OCI-LY7 (cell line): ENCODE data around the gene TBCCD1. TPM values are rescaled to one million over a fixed set of nuclear protein-coding genes. Genes with fewer than 3 reads are reported as not detected.
A peak's percentile ranks its signal among the peaks of the same experiment; 100 is the strongest.

Source experiments
- BruUV-seq: library from RNA; stranded (reverse); fragments of 400-500 nt; replicated peaks from 2 replicates; lab custom pipeline; 2021; lab: Mats Ljungman, UMichigan
- CTCF ChIA-PET: fragments of 300-600 bp; sonication (Branson Sonifier 250); formaldehyde crosslinking; loops from one replicate; lab custom pipeline; 2022; ENCODE audit warnings: antibody characterized with exemption; ENCODE audit not compliant: unreplicated experiment; lab: Charles Lee
- POLR2A ChIA-PET: fragments of 300-600 bp; sonication (Branson Sonifier 250); formaldehyde crosslinking; loops from one replicate; lab custom pipeline; 2022; ENCODE audit warnings: antibody characterized with exemption; lab: Charles Lee
- DNase-seq: peaks from one replicate; pipeline ENCODE4 v3.0.0-alpha.2; 2015; ENCODE audit warnings: low spot score
- H2AFZ ChIP-seq: fragments of 200-600 bp; sonication (generic), shearing (Covaris generic); 2 replicates; pipeline ENCODE4 v1.6.1; 2014; ENCODE audit warnings: mild to moderate bottlenecking, antibody characterized with exemption, low read length, moderate library complexity
- H3K27ac ChIP-seq: fragments of 200-600 bp; sonication (generic); 2 replicates; pipeline ENCODE4 v1.5.1; 2014; ENCODE audit warnings: mixed run types, low read depth, mild to moderate bottlenecking, moderate library complexity, low read length, inconsistent platforms; ENCODE audit not compliant: poor library complexity, severe bottlenecking
- H3K36me3 ChIP-seq: fragments of 200-600 bp; sonication (generic); 2 replicates; pipeline ENCODE4 v1.6.1; 2014; ENCODE audit warnings: mild to moderate bottlenecking, antibody characterized with exemption, low read length, moderate library complexity, mixed read lengths; ENCODE audit not compliant: insufficient read depth
- H3K4me1 ChIP-seq: fragments of 200-600 bp; sonication (generic); 2 replicates; pipeline ENCODE4 v1.5.1; 2014; ENCODE audit warnings: mild to moderate bottlenecking, low read length; ENCODE audit not compliant: insufficient read depth, poor library complexity, severe bottlenecking
- H3K4me2 ChIP-seq: fragments of 200-600 bp; sonication (generic); 2 replicates; pipeline ENCODE4 v1.6.1; 2014; ENCODE audit warnings: mild to moderate bottlenecking, low read length
- H3K4me3 ChIP-seq: fragments of 200-600 bp; sonication (generic); 2 replicates; pipeline ENCODE4 v1.5.1; 2014; ENCODE audit warnings: mild to moderate bottlenecking, low read depth, low read length; ENCODE audit not compliant: poor library complexity, severe bottlenecking
- H3K79me2 ChIP-seq: fragments of 200-600 bp; sonication (generic); 2 replicates; pipeline ENCODE4 v1.6.1; 2016; ENCODE audit warnings: low read depth, mild to moderate bottlenecking, low read length, moderate library complexity, mixed read lengths; ENCODE audit not compliant: insufficient read depth
- H3K9me2 ChIP-seq: fragments of 200-600 bp; sonication (generic); 2 replicates; pipeline ENCODE4 v1.6.1; 2016; ENCODE audit warnings: mild to moderate bottlenecking, low read length, mixed read lengths; ENCODE audit not compliant: insufficient read depth
- H3K9me3 ChIP-seq: fragments of 200-600 bp; sonication (generic); 2 replicates; pipeline ENCODE4 v1.6.1; 2014; ENCODE audit warnings: mild to moderate bottlenecking, mixed run types, low read length, mixed read lengths
- H4K20me1 ChIP-seq: fragments of 200-600 bp; sonication (generic); 2 replicates; pipeline ENCODE4 v1.6.1; 2014; ENCODE audit warnings: mild to moderate bottlenecking, antibody characterized with exemption, low read length, moderate library complexity, mixed read lengths; ENCODE audit not compliant: insufficient read depth
- EZH2phosphoT487 ChIP-seq: fragments of 200-600 bp; sonication (generic); IDR thresholded peaks from 2 replicates; pipeline ENCODE4 v1.6.1; 2018; ENCODE audit warnings: low read depth, borderline replicate concordance, mild to moderate bottlenecking, mixed run types, antibody characterized with exemption, low read length, moderate library complexity, mixed read lengths
- intact Hi-C: fragments of 100-400 bp; cut with micrococcal nuclease; formaldehyde crosslinking; loops from one replicate; pipeline ENCODE4 v1.10.0; 2022; ENCODE audit not compliant: unreplicated experiment
- total RNA-seq, 2 experiments: library from RNA; depleted of rRNA in 1 of 2; stranded (reverse); fragments of >200 nt in 1 of 2; shearing (Covaris generic) in 1 of 2; gene quantifications; 2 replicates each; pipeline ENCODE4 v1.2.3, GENCODE V29; 2014 to 2022
- TF ChIP-seq, protein P1 (sequence below): fragments of 200-600 bp; sonication (generic); conservative IDR thresholded peaks from 2 replicates; pipeline ENCODE4 v1.5.1; 2014; ENCODE audit warnings: mild to moderate bottlenecking, antibody characterized with exemption, low read length, moderate library complexity, mixed read lengths

The TBCCD1 gene
- total RNA-seq, 2 experiments from 2014 or later: 21.9 to 27.0 TPM

DNA sequence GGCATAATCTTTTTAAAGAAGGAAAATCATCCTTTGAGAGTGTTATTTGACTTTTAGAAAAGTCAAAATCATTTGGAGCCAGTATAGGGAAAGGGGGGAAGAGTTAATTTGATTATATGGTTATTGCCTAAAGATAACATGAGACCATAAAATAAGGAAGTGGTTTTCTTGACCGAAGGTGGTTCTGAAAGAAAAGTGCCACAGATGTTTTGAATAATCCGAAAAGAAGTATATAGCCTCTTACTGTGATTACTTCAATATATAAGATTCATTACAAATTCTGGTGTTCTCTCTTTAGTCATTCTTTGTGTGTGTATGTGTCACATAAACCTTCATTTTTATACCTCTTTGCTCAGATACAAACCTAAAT is 4.5 kb upstream of the TBCCD1 start:
- no peaks in the 10 kb centered on the region for H3K9me2 ChIP-seq
- peak overlapping the region; percentile 86 for H3K4me2 ChIP-seq
- no TSS peak for BruUV-seq
- peaks cover 28% of the 10 kb centered on the region for H3K4me1 ChIP-seq
- H2AFZ ChIP-seq: no peak overlapping the region
- peaks cover 71% of the 10 kb centered on the region for H3K79me2 ChIP-seq
- peaks cover 48% of the 10 kb centered on the region for H3K36me3 ChIP-seq
- CTCF ChIA-PET: no interaction called here
- no peaks in the 10 kb centered on the region for H3K9me3 ChIP-seq
- no peak for DNase-seq
- POLR2A ChIA-PET: interaction anchor here (0.6 to 2.0 kb wide), 4 partner anchors 13 to 389 kb away, joined by 3 to 11 read pairs (median 4); no protein-coding TSS in a partner anchor
- intact Hi-C loops: loop anchor here (2.0 kb wide), 1 partner anchor 211 kb away; the partner anchor contains the start of gene EIF4A2
- peak overlapping the region; percentile 84 for H3K4me3 ChIP-seq
- H4K20me1 ChIP-seq: no peaks in the 10 kb centered on the region
- TF ChIP-seq, protein P1, sequence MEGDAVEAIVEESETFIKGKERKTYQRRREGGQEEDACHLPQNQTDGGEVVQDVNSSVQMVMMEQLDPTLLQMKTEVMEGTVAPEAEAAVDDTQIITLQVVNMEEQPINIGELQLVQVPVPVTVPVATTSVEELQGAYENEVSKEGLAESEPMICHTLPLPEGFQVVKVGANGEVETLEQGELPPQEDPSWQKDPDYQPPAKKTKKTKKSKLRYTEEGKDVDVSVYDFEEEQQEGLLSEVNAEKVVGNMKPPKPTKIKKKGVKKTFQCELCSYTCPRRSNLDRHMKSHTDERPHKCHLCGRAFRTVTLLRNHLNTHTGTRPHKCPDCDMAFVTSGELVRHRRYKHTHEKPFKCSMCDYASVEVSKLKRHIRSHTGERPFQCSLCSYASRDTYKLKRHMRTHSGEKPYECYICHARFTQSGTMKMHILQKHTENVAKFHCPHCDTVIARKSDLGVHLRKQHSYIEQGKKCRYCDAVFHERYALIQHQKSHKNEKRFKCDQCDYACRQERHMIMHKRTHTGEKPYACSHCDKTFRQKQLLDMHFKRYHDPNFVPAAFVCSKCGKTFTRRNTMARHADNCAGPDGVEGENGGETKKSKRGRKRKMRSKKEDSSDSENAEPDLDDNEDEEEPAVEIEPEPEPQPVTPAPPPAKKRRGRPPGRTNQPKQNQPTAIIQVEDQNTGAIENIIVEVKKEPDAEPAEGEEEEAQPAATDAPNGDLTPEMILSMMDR: no peak
- TF ChIP-seq EZH2phosphoT487: no peak
- no peak overlapping the region for H3K27ac ChIP-seq

DNA sequence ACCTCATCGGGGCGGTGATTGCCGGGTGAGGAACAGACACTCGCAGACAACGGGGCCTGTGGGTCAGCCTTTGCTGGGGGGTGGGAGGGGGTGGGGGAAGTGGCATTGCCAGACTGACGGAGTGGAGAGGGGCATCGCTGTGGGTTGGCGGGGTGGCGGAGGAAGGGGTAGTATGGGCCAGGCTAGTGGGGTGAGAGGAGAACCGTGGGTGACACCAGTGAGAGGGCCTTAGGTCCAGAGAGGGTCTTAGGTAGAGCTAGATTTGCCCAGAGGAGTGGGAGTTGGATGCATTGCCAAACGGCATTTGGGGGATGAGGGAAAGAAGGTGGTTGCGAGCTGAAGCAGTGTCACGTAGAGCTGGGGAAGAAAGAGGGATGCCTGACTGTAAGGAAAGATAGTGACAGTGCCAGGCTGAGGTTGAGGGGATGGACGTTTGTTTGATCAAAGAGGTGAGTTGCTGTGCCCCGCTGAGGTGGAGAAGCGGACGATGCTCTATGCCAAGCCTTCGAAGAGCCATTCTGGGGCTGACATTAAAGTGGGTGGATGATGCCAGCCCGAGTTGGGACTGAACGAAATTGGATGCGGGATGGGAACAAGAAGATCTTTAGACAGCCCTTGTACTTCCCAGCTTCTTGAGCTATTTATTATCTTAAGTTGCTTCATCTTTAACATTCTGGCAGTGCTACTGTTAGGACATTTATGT is 4.0 kb upstream of the TBCCD1 start:
- peak overlapping the region; percentile 17 for H3K27ac ChIP-seq
- H4K20me1 ChIP-seq: no peaks in the 10 kb centered on the region
- peak overlapping the region; percentile 86 for H3K4me2 ChIP-seq
- H3K4me1 ChIP-seq: peaks cover 31% of the 10 kb centered on the region
- peak overlapping the region; percentile 42; the same call in 1 of the 2 replicates for H2AFZ ChIP-seq
- H3K9me2 ChIP-seq: no peaks in the 10 kb centered on the region
- TF ChIP-seq, protein P1: no peak
- TF ChIP-seq EZH2phosphoT487: no peak
- POLR2A ChIA-PET: interaction anchor here (0.6 to 2.7 kb wide), 17 partner anchors 8 to 639 kb away, joined by 3 to 18 read pairs (median 4); partner anchors contain the start of genes EIF4A2 and TRA2B
- H3K4me3 ChIP-seq: peak overlapping the region; percentile 84
- peaks cover 76% of the 10 kb centered on the region for H3K79me2 ChIP-seq
- intact Hi-C loops: loop anchor here (2.0 kb wide), 1 partner anchor 212 kb away; the partner anchor contains the start of gene EIF4A2
- CTCF ChIA-PET: interaction anchor here (0.6 to 0.8 kb wide), 2 partner anchors 52 to 201 kb away, joined by 5 to 6 read pairs; no protein-coding TSS in a partner anchor
- BruUV-seq: no TSS peak
- no peak for DNase-seq
- H3K9me3 ChIP-seq: no peaks in the 10 kb centered on the region
- peaks cover 43% of the 10 kb centered on the region for H3K36me3 ChIP-seq
